Lower leg skin (tissue), 3 donors: ENCODE data around the gene DNAI1.

Experiments used
- CTCF ChIP-seq, 3 donors: fragments of 450-650 bp; IDR thresholded peaks; one replicate each; pipeline ENCODE4 v1.5.1; 2016; ENCODE audit warnings: antibody characterized with exemption in 3 of 3, mild to moderate bottlenecking in 3 of 3, moderate library complexity in 2 of 3
- POLR2A ChIP-seq, 2 donors: fragments of 450-650 bp; IDR thresholded peaks; one replicate each; pipeline ENCODE4 v1.6.1; 2016 to 2017; ENCODE audit warnings: antibody characterized with exemption in 2 of 2, mild to moderate bottlenecking in 1 of 2, moderate library complexity in 1 of 2

GRCh38 chr9:34446951-34447350, 11.7 kb upstream of the DNAI1 start:
- TF ChIP-seq CTCF (IDR thresholded peaks at IDR 0.05) (no peak), POLR2A (IDR thresholded peaks at IDR 0.05) (no peak)
